GM20000 (cell line): ENCODE data around the gene KIN.
A peak's percentile ranks its signal among the peaks of the same experiment; 100 is the strongest.

Experiments
- DNase-seq: peaks from one replicate; pipeline ENCODE4 v3.0.0; 2012; ENCODE audit warnings: low spot score
- CTCF ChIP-seq: IDR thresholded peaks from 2 replicates; pipeline ENCODE4 v1.5.1; 2012; ENCODE audit warnings: mild to moderate bottlenecking, control low read depth; ENCODE audit errors: extremely low read depth, missing control alignments

The KIN gene

GRCh38 chr10:7776777-7777176 is 11.0 kb downstream of the KIN start:
- no peak for TF ChIP-seq CTCF
- DNase-seq, result no peak

- no peak for TF ChIP-seq CTCF
- DNase-seq, result no peak
Measured at GRCh38 chr10:7773845-7774801, 13.7 kb downstream of the KIN start.

- no peak for TF ChIP-seq CTCF
- DNase-seq, result no peak
Measured at GRCh38 chr10:7768417-7768816, 19.4 kb downstream of the KIN start.

GRCh38 chr10:7767209-7767608 is 20.6 kb downstream of the KIN start:
- TF ChIP-seq CTCF, result no peak
- DNase-seq, result no peak

- no peak for TF ChIP-seq CTCF
- DNase-seq, result no peak
Measured at GRCh38 chr10:7766241-7766640, 21.6 kb downstream of the KIN start.

- no peak for DNase-seq
- no peak for TF ChIP-seq CTCF
Measured at GRCh38 chr10:7763929-7764328, 23.9 kb downstream of the KIN start.

GRCh38 chr10:7756360-7756992 is 31.3 kb downstream of the KIN start:
- peak; percentile 44 for TF ChIP-seq CTCF
- peak; percentile 12 for DNase-seq
